Measurements from ENCODE around the gene CCL8.

- no peak for TF ChIP-seq CTCF (IDR thresholded peaks at IDR 0.05)
- TF ChIP-seq POLR2A (IDR thresholded peaks at IDR 0.05) = no peak
These were observed 42.4 kb upstream of the CCL8 start for GRCh38 chr17:34276826-34277225.
